GM21529 (cell line): Measurements from ENCODE around the gene CALML5.

Experiments
- ATAC-seq: cut with Tn5 transposase; IDR thresholded peaks from one replicate; pipeline ENCODE4 v1.9.1; 2021; ENCODE audit not compliant: unreplicated experiment

Gene CALML5

GRCh38 chr10:5467207-5467535, 32.2 kb downstream of the CALML5 start:
- no peak for ATAC-seq

GRCh38 chr10:5466451-5467206, 32.7 kb downstream of the CALML5 start:
- ATAC-seq, result no peak

- ATAC-seq, result no peak
These were observed 33.4 kb downstream of the CALML5 start for GRCh38 chr10:5465976-5466450.

GRCh38 chr10:5464546-5464945, 34.8 kb downstream of the CALML5 start:
- ATAC-seq, result no peak

GRCh38 chr10:5462841-5463293, 36.5 kb downstream of the CALML5 start:
- ATAC-seq, result no peak

GRCh38 chr10:5461914-5462840, 37.2 kb downstream of the CALML5 start:
- ATAC-seq, result no peak

GRCh38 chr10:5461203-5461588, 38.2 kb downstream of the CALML5 start:
- no peak for ATAC-seq

GRCh38 chr10:5460468-5461202, 38.7 kb downstream of the CALML5 start:
- no peak for ATAC-seq

- ATAC-seq, result no peak
These were observed 40.2 kb downstream of the CALML5 start for GRCh38 chr10:5458949-5459747.

GRCh38 chr10:5458425-5458824, 40.9 kb downstream of the CALML5 start:
- no peak for ATAC-seq

GRCh38 chr10:5457741-5458140, 41.6 kb downstream of the CALML5 start:
- no peak for ATAC-seq

- no peak for ATAC-seq
These were observed 42.8 kb downstream of the CALML5 start for GRCh38 chr10:5456563-5456962.

- ATAC-seq, result no peak
These were observed 45.5 kb downstream of the CALML5 start for GRCh38 chr10:5453749-5454489.

- ATAC-seq, result no peak
These were observed 48.6 kb downstream of the CALML5 start for GRCh38 chr10:5450605-5451384.

- no peak for ATAC-seq
These were observed 49.5 kb downstream of the CALML5 start for GRCh38 chr10:5449823-5450222.

GRCh38 chr10:5449227-5449626, 50.1 kb downstream of the CALML5 start:
- ATAC-seq, result no peak
